KG1 (cell line): ENCODE data around the gene TREM2.
A peak's percentile ranks its signal among the peaks of the same experiment; 100 is the strongest.

Experiments
- DNase-seq: peaks from one replicate; lab custom pipeline; 2025; lab: John Stamatoyannopoulos, UW

TREM2 gene

DNA sequence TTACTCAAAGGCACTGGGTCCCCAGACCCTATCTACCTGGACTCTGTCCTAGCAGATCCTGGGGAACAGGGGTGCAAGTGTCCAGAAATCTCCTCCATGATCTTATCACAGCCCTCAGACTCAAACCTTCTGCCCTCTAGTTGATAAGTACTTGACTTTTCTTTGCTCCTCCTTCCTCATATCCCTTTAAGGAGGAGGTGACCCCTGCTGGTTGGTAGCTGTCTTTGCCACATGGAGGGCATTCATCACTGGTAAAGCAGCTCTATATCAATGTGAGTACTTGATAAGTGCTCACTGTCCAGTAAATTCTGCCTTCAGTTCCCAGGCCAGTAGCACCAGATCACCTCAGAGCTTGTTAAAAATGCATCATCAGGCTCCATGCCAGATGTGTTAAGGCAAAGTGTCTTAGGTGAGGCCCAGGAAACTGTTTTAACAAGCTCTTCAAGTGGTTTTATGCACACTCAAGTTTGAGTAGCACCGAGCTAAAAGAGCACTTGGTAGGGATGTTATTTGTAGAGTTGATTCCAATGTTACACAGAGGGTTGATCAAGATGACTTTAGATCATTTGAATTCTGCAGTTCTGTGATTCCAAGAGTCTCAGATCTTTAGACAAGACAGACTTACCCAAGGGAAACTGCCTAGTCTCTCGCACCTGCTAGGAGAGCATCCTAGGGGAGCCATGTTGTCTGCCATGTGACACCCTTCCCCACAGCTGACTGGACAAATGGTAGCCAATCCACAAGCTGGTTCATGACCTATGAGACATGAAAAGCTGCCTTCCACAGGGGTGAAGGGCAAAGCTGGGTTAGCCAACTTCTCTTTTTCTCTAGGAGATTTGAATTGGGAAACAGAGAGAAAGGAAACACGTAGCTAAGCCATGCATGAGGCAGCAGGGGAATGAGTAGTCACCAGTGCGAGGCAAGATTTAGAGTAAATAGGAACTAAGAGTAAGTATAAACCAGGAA, 19.4 kb upstream of the TREM2 start:
- peak; percentile 36 for DNase-seq

DNA sequence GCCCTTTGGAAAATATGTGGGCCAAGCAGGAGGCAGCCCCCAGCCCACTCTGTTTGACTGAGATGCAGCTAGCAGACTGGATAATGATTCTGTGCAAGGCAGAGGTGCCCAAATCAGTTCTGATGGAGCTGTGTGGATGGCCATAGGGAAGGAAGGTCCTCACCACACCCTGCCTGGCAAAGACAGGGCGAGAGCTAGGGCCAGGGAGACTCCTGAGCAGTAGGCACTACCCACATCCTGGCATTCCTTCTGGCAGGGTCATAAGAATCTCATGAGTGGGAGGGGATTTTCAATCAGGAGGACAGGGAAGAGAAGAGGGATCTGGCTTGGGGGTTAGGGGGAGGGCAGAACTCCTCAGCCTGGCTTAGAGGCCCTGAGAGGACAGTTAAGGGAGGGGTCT, 18.6 kb upstream of the TREM2 start:
- DNase-seq, result no peak

DNA sequence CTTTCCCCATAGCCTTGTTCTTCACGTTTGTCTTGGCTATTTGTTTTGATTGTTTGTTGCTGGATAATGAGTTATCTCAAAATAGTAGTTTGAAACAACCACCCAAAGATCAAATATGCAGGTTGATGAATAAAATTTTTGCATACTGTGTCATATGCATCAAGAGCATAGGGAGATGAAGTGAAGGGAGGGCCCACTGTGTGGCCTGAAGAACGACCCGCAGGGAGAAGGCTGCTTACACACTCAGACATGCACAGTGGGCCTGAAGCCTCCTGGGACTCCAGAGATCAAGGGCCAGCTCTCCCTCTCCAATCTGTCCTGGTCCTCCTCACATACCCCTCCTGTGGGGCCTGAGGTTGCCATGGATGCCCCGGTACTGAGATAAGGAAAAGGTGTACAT, 16.2 kb upstream of the TREM2 start:
- DNase-seq, result no peak

DNA sequence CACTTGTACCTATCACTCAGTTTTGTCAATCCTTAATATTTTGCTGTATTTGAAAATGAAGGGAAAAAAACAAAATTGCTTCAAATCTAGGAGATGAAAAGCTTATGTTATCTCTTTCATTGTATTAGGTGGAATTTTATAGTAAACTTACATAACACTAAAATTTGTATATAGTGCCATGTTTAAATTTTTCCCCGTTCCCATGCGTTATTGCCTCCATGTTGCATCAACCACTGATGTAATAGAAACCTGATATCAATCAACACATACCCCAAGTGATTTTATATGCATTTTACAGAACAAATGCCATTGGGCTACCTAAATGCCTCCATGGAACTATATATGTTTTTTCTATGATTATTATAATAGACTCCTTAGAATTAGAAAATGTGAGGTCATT, 14.8 kb upstream of the TREM2 start:
- no peak for DNase-seq

- DNase-seq, result no peak
These were observed 14.4 kb upstream of the TREM2 start for GRCh38 chr6:41177287-41177686.

DNA sequence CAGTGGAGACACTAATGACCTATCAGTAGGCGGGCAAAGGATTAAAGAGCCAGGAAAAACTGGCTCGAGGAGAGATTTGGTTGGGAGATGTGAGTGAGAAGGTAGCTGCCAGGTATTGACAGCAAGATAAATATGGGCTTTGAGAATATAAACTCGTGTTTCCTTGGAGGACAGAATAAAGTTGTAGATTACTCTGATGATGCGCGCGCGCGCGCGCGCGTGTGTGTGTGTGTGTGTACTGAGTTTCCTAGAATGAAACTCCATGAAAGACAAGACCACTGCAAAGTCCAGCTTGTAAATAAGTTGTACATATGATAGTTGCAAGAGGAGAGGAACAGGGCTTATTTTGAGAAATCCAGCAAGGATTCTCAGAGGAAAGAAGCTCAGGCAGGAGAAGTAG, 13.3 kb upstream of the TREM2 start:
- no peak for DNase-seq

GRCh38 chr6:41175084-41175483, 12.2 kb upstream of the TREM2 start:
- DNase-seq, result no peak

DNA sequence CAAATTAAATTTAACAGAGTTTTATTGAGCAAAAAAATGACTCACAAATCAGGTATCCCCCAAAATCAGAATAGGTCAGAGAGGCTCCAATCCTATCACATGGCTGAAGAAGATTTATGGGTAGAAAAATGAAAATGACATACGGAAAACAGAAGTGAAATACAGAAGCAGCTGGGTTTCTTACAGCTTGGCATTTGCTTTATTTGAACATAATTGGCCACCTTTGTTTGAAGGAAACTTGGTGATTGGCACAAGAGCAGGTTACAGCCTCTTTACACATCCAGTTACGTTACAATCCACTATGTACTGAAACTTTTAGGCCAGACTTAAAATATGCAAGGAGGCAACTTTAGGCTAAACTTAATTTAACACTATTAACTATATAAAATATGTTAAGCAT, 11.7 kb upstream of the TREM2 start:
- no peak for DNase-seq

DNA sequence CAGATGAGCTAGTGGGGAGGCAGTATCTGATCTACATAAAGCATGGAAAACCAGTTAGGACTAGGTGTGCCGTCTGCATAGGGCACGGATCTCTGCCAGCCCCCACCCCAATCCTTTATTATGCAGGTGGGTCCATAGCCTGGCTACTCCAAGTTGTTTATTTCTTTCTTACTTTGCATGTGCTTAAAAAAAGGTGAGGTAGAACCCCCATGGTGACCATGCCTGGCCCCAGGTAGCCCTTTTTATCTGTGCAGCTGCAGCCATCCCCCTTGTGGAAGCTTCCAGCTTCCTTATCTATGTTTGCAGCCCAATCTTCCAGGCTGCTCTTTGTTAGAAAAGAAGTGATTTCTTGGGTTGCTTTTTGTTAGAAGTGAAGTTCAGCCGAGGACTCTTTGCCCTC, 9.0 kb upstream of the TREM2 start:
- DNase-seq, result no peak

- no peak for DNase-seq
These were observed 7.7 kb upstream of the TREM2 start for GRCh38 chr6:41170547-41171160.

GRCh38 chr6:41167173-41167963, 4.5 kb upstream of the TREM2 start:
- DNase-seq, result no peak

GRCh38 chr6:41164551-41165120, 1.7 kb upstream of the TREM2 start:
- no peak for DNase-seq

DNA sequence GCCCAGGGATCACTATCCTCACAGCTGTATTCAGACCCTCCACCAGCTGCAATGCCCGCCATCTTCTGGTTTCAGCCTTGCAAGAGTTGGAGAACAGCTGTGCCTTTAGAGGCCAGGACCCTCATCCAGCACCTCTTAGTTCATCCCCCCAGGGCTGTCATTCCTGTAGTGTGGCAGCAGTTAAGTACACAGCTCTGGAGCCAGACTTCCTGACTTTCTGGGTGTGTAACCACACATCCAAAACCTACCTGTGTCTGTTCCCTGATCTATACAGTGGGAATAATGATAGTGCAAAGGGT, 452 bp upstream of the TREM2 start:
- DNase-seq, result no peak

- DNase-seq, result no peak
These were observed 914 bp downstream of the TREM2 start for GRCh38 chr6:41161851-41162552.

- no peak for DNase-seq
These were observed 1.5 kb downstream of the TREM2 start for GRCh38 chr6:41161380-41161779.

DNA sequence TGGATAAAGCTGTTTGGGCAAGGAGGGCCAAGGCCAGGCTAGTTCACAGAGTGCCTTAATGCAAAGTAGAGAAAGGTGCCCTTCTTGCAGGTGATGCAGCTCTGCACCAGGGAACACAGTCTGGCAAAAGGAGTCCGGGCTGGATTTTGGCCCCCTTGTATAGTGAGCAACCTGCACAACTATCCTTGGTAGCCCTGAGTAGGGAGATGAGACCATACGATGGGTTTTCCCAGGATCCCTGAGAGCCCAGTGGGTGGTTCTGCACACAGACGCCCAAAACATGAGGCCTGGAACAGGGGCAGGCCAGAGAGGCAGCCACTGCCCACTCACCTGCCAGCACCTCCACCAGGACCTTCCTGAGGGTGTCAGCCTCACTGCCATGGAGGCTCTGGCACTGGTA, 2.0 kb downstream of the TREM2 start:
- no peak for DNase-seq

- no peak for DNase-seq
These were observed 3.4 kb downstream of the TREM2 start for GRCh38 chr6:41159415-41160082.

GRCh38 chr6:41157323-41157722, 5.6 kb downstream of the TREM2 start:
- DNase-seq, result no peak

GRCh38 chr6:41156771-41157170, 6.1 kb downstream of the TREM2 start:
- DNase-seq, result no peak

DNA sequence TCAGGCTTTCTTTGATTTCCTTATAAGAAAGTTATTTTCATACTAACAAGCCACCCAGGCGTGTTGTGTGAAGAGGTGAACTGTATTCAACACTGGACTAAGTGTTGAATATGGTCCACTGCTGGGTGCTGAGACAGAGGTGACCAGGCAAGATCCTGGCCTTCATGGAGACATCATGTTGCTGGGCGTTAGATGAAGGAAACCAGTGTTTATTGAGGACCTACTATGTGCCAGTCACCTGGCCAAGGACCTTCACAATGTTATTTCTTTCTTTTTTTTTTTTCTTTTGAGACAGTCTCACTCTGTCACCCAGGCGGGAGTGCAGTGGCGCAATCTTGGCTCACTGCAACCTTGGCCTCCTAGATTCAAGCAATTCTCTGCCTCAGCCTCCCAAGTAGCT, 6.9 kb downstream of the TREM2 start:
- DNase-seq, result no peak

DNA sequence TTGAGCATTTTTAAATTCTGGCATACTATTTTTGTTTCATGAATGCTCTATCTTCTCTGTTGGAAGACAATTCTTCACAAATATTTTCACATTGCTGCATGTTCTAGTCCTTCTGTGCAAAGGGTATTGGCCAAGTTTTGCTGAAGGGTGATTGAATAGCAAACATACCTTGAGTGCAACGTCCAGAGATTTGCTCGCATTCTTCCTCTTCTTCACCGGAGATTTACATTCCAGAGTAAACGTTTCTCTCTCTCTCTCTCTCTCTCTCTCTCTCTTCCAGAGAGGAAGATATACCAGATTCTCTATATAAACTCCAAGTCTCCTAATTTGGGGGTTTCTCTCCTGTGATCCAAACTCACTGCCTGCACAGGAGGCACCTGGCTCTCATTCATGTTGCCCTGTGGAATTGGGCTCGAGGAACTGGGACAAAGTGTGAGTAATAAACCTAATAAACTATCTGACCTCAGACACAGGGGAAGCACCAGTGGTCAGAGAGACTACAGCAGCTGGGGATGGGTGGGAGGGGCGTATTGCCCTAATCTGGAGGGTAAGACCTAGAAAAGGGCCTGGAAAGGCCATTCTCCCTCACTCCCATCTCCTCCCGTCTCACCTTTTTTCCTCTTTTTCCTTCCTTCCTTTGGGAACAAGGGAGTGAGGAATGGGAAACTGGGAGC, 7.6 kb downstream of the TREM2 start:
- no peak for DNase-seq
